Measurements from ENCODE around the gene PSMD11.
A peak's percentile ranks its signal among the peaks of the same experiment; 100 is the strongest.
"Not testable (repeated sequence)": the region's sequence is repeated elsewhere in the genome, so short reads cannot be mapped to it uniquely, and the experiment has no call there.

Gene PSMD11

DNA sequence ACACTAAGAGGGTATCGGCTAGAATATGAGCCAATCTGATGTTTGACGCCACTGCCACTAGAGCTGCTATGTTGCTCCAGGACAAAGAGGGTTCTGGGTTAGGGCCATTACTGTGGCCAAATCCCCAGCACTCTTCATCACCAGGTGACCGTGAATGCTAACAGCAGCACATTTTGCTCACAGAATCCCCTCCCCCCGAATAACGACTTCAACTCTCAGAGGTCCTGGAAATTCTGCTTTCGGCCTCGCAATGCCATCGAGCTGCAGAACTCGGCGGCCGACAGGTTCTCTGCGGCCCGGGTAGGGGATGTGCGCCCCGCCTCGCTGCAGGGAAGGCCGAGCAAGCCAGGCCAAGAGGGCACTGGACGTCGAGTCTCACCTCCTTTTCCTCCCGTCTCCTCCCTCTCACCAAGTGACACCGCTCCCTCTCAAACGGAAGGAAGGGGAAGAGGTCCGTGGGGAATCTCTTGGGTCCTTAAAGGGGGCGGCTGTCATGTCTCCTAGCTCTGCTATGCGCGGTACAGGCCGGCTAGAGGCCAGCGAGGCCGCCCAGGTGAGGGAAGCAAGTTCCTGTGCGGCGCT is 74.4 kb downstream of the PSMD11 start:
- no peak for ATAC-seq (replicated peaks)
- Mint-ChIP-seq H3K9me3 (no peaks in the 10 kb centered on the region), H3K27me3 (peaks cover 0 to 8% of the 10 kb centered on the region in 2 donors), H3K27ac (peak overlapping the region; percentile 81), H3K36me3 (peaks cover 2 to 7% of the 10 kb centered on the region in 2 donors), H3K4me3 (peak overlapping the region; percentile 76 to 83), H3K4me1 (peaks cover 54 to 87% of the 10 kb centered on the region in 2 donors)
- no peak for DNase-seq

DNA sequence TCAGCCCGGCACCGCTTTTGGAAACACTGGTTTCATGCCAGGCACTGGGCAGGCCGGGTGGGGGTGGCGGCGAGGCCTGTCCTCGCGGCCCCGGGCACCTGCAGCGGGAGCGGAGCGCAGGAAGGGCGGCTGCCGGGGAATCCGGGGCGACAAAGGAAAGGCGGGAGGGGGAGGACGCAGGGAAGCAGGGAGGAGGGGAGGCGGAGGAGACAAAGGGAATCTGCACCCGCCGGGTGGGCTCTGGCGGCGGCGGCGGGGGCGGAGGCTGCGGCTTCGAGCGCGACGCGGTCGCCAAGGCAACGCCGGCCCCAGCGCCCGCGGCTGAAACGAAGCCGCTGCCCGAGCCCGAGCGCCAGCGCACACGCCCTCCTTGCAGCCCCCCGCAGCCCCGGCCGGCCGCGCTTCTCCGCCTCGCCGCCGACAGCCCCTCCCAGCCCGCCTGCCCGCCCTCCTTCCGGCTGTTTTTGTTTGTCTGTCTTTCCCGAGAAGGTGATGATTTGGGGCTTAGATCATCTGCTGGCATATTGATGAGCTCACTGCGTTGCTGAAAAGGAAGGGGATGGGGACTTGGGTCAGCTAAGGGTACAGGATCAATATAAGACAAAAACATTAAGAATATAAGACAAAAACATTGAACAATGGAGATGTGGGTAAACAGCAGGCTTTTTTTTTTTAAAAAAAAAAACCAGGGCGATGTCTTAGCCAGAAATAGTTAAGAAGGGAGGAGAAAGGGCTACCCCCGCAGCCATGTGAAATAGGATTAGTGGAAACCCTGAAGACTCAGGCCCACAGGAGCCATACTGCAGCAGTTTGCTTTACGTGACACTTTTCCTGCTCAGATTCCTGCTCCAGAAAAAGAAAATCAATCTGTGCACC is 75.2 kb downstream of the PSMD11 start:
- Mint-ChIP-seq H3K9me3 (no peaks in the 10 kb centered on the region), H3K4me3 (peak overlapping the region; percentile 78 to 83), H3K4me1 (peaks cover 54 to 94% of the 10 kb centered on the region in 2 donors), H3K27me3 (peaks cover 0 to 8% of the 10 kb centered on the region in 2 donors), H3K36me3 (peaks cover 2 to 7% of the 10 kb centered on the region in 2 donors), H3K27ac (peak overlapping the region; percentile 81)
- DNase-seq (no peak), ATAC-seq (replicated peaks) (no peak)

DNA sequence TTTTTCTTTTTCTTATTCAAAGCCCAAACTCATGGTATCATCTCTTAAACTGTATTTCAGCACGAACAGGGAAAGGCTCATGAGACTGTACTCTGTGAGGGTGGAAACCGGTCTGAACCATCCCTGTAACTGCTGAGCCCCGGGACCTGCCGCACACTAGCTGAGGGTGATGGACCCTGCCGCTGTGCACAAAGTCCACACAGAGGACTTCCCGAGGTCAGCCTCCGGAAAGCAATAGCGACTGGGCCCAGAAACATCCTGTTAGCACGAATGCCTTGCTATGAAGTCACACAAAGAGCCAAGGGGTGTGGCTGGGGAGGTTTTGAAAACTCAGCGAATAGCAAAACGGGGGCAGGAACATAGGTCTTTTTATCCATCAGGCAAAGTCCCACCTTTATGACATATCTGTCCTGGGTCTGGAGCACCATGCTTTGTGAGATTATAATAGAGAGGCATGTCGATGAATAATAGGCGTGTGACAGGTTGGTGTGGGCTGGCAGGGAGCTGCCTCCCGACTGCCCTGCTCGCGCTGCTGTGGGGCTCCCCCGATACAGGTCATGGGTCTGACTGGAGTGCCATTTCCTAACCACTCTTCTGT is 75.9 kb downstream of the PSMD11 start:
- H3K4me1 Mint-ChIP-seq: peaks cover 58 to 97% of the 10 kb centered on the region in 2 donors
- H3K36me3 Mint-ChIP-seq: peaks cover 2 to 7% of the 10 kb centered on the region in 2 donors
- H3K27me3 Mint-ChIP-seq: peaks cover 0 to 8% of the 10 kb centered on the region in 2 donors
- ATAC-seq (replicated peaks): peak; percentile 15 to 18
- H3K4me3 Mint-ChIP-seq: peak overlapping the region; percentile 78 to 83
- peak; percentile 36 for DNase-seq
- peak overlapping the region; percentile 59 for H3K27ac Mint-ChIP-seq
- no peaks in the 10 kb centered on the region for H3K9me3 Mint-ChIP-seq

DNA sequence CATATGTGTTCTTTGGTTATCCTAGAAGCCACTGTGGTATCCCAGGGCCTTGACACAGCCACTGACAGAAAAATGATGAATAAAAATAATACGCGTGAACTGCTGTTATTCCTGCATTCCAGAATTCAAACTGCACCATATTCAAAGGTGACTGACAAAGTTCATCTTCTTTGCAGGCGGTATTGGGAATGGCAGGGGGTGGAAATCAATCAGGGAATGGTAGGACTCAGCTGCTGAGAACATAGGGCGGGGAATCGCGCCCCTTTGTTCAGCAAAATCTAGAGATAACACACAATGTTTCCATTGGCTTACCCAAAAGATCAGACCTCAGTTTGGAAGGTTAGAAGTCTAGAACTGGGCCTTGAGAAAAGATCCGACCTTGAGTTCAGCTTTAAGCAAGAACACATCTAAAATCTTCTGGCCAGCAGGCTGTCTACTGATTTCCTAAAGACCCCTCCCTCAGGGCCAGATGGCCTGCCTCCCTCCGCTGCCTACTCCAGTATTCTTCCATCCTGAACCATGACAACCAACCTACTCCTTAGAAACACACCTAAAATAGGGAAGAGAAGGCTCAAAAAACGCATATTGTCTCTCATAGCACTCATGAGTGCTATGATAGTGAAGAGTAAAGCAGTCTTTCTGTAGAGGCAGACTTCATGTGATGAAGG is 76.6 kb downstream of the PSMD11 start:
- Mint-ChIP-seq H3K36me3 (peaks cover 2 to 8% of the 10 kb centered on the region in 2 donors), H3K4me1 (peaks cover 54 to 97% of the 10 kb centered on the region in 2 donors), H3K9me3 (no peaks in the 10 kb centered on the region), H3K27me3 (peaks cover 0 to 9% of the 10 kb centered on the region in 2 donors), H3K4me3 (peak overlapping the region; percentile 4 to 78), H3K27ac (peak overlapping the region; percentile 59)
- no peak for ATAC-seq (replicated peaks)
- no peak for DNase-seq

DNA sequence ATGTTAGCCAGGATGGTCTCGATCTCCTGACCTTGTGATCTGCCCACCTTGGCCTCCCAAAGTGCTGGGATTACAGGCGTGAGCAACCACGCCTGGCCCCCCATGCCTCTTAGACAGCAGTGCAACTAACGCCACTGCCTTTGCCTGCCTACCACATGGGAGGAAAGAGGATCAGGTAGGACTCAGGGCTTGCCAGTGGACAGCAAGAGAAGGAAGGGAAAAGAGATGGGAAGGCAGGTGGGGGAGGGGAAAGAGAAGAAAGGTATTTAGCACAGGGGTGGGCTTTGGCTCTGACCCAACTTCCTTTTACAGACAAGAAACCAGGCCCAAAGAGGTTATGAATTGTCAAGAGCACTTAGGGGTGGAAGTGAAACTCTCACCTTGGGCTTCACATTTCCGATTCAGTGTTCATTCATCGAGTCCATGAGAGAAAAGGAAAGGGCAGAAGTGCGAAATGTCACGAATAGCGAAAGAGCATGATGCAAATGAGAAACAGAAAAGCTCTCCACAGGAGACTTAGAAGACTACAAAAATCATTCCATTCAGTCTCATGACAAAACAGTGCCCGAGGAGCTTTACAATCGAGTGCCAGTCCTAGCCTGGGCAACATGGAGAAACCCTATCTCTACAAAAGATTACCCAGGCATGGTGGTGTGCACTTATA is 78.8 kb downstream of the PSMD11 start:
- DNase-seq (peak; percentile 76), ATAC-seq (replicated peaks) (peak; percentile 72 to 75)
- peaks cover 46 to 93% of the 10 kb centered on the region in 2 donors for H3K4me1 Mint-ChIP-seq
- H3K36me3 Mint-ChIP-seq: peaks cover 2 to 12% of the 10 kb centered on the region in 2 donors
- peak overlapping the region; percentile 95 for H3K27ac Mint-ChIP-seq
- H3K9me3 Mint-ChIP-seq: no peaks in the 10 kb centered on the region
- peak overlapping the region; percentile 46 to 67 for H3K4me3 Mint-ChIP-seq
- H3K27me3 Mint-ChIP-seq: peaks cover 0 to 16% of the 10 kb centered on the region in 2 donors

DNA sequence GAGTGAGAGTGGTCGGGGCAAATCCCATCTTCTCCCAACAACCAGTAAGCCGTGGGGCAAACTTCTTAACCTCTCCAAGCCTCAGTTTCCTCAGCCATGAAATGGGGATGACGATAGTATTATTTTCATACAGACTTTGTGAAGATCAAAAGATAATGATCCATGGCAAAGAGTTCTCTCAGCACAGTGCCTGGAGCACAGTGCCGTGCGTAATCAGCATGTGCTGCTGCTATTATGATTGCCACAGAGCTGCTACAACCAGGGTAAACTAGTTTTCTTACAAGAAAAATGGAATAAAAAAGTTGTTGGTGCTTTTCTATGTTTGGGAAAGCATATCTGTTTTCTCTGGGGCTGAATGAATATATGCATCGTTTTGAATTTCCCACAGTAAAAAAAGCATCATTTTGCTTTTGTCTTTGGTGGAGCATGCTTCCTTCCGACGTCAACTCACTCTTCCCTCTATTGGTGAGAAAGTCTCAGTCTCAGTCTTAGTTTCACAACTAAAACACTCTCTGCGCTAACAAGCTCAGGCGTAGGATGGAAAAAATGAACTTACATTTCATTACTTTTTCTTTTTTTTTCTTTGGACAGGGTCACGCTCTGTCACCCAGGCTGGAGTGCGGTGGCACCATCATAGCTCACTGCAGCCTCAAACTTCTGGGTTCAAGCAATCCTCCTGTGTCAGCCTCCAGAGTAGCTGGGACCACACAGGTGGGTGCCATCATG is 79.7 kb downstream of the PSMD11 start:
- ATAC-seq (replicated peaks): peak; percentile 70 to 78
- no peaks in the 10 kb centered on the region for H3K9me3 Mint-ChIP-seq
- H3K27me3 Mint-ChIP-seq: peaks cover 0 to 13% of the 10 kb centered on the region in 2 donors
- peaks cover 2 to 16% of the 10 kb centered on the region in 2 donors for H3K36me3 Mint-ChIP-seq
- peaks cover 48 to 93% of the 10 kb centered on the region in 2 donors for H3K4me1 Mint-ChIP-seq
- peak overlapping the region; percentile 44 to 67 for H3K4me3 Mint-ChIP-seq
- H3K27ac Mint-ChIP-seq: peak overlapping the region; percentile 95
- peak; percentile 48 for DNase-seq

DNA sequence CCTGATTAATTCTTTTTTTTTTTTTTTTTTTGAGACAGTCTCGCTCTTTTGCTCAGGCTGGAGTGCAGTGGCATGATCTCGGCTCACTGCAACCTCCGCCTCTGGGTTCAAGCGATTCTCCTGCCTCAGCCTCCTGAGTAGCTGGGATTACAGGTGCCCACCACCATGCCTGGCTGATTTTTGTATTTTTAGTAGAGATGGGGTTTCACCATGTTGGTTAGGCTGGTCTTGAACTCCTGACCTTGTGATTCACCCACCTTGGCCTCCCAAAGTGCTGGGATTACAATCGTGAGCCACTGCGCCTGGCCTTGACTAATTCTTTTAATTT is 80.2 kb downstream of the PSMD11 start:
- peaks cover 2 to 16% of the 10 kb centered on the region in 2 donors for H3K36me3 Mint-ChIP-seq
- H3K27me3 Mint-ChIP-seq: peaks cover 0 to 11% of the 10 kb centered on the region in 2 donors
- peak overlapping the region; percentile 95 for H3K27ac Mint-ChIP-seq
- not testable (repeated sequence) for DNase-seq; ATAC-seq (replicated peaks); H3K9me3 Mint-ChIP-seq
- H3K4me3 Mint-ChIP-seq: peak overlapping the region in 1 of 2 donors; percentile 67
- H3K4me1 Mint-ChIP-seq: peaks cover 48 to 88% of the 10 kb centered on the region in 2 donors

DNA sequence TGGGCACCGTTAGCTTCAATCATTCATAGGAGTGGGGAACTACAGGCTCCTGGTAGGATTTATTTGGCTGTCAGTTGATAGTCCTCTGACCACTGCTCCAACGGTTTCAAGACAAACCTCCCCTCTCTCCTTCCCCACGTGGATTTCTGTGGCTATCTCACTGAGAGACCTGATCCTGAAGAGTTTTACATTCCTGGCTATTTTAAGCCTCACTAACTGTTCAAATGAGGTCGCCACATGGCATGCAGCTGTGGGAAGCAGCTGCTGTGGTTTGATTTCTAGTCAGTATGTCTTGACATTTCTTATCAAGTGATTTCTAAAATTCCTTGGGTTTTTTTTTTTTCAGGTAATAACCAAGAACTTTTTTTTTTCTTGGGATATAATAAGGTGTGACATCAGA is 80.8 kb downstream of the PSMD11 start:
- ATAC-seq (replicated peaks) (no peak), DNase-seq (no peak)
- H3K4me1 Mint-ChIP-seq: peaks cover 44 to 82% of the 10 kb centered on the region in 2 donors
- H3K4me3 Mint-ChIP-seq: no peak overlapping the region
- H3K27ac Mint-ChIP-seq: peak overlapping the region; percentile 95
- H3K36me3 Mint-ChIP-seq: peaks cover 2 to 16% of the 10 kb centered on the region in 2 donors
- peaks cover 0 to 8% of the 10 kb centered on the region in 2 donors for H3K27me3 Mint-ChIP-seq
- no peaks in the 10 kb centered on the region for H3K9me3 Mint-ChIP-seq

DNA sequence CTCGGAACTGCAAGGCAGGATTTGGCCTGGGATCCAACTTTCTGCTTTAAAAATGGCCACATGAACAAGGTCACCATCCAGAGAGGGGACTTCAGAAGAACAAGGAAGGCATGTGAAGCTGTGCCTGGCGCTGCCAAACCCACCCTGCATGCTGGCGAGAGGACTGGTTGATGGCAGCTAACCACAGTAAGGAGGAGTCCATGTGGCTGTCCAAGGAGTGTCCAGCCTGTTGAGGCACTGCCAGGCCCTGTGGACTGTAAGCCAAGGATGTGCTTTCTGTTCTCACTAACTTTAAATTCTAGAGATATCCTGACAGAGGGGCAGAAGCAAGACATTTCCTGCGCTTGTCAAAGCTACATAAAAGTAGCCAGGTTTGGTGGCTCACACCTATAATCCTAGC is 82.8 kb downstream of the PSMD11 start:
- Mint-ChIP-seq H3K4me1 (peaks cover 31 to 67% of the 10 kb centered on the region in 2 donors), H3K9me3 (no peaks in the 10 kb centered on the region)
- ATAC-seq (replicated peaks): no peak

DNA sequence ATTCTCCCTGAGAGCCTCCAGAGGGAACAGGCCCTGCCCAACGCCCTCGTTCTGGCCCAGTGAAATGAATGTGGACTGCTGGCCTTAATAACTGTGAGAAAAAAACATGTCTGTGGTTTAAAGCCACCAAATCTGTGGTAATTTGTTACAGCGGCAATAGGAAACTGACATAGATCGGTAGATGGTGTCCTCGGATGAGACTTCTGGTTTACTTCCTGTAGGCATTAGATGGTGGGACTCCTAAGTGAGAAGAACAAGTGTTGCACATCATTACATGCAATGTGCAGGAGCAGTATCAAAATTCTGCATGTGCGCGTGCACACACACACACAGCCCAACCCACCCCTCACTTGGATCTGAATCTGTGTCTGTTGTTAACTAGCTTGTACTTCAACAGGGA is 84.5 kb downstream of the PSMD11 start:
- Mint-ChIP-seq H3K36me3 (peaks cover 4 to 13% of the 10 kb centered on the region in 2 donors), H3K9me3 (no peaks in the 10 kb centered on the region), H3K27ac (no peak overlapping the region), H3K4me1 (peaks cover 25 to 50% of the 10 kb centered on the region in 2 donors), H3K4me3 (no peak overlapping the region), H3K27me3 (peaks cover 0 to 8% of the 10 kb centered on the region in 2 donors)
- ATAC-seq (replicated peaks) (no peak), DNase-seq (no peak)

More for the DNA sequence above, 82.8 kb downstream of the PSMD11 start:
- Mint-ChIP-seq H3K27me3 (peaks cover 0 to 8% of the 10 kb centered on the region in 2 donors), H3K27ac (peak overlapping the region; percentile 67), H3K4me3 (no peak overlapping the region), H3K36me3 (peaks cover 2 to 13% of the 10 kb centered on the region in 2 donors)
- DNase-seq: no peak

DNA sequence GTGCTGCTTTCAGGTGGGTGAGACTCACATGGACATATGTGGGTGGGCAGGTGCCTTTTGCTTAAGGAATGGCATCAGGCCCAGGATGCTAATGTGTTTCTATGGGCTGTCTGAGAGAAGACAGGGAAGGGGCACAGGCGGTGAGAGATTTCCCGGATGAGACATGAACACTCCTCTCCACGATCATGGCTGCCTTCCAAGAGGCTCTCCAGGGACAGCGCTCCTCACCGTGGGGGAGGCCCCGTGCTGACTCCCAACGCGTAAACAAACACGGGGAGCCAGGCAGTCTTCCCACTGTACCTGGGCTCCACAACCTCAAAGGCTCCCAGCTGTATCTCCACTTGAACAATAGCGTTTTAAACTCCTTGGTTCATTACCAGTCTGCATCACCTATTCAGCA is 85.3 kb downstream of the PSMD11 start:
- ATAC-seq (replicated peaks) (no peak), DNase-seq (no peak)
- no peak overlapping the region for H3K4me3 Mint-ChIP-seq
- H3K9me3 Mint-ChIP-seq: no peaks in the 10 kb centered on the region
- peaks cover 4 to 13% of the 10 kb centered on the region in 2 donors for H3K36me3 Mint-ChIP-seq
- H3K27me3 Mint-ChIP-seq: peaks cover 0 to 8% of the 10 kb centered on the region in 2 donors
- no peak overlapping the region for H3K27ac Mint-ChIP-seq
- peaks cover 25 to 44% of the 10 kb centered on the region in 2 donors for H3K4me1 Mint-ChIP-seq

Data from stimulated activated naive B cell treated with anti-CD40 and anti-IgM and Interleukin-4, amounts not matched to agents 10 μg/mL and 1 μg/mL and 100 μg/mL, for 72 hours (primary cell).